Neutrophil (primary cell): ENCODE data around the gene HOXC12.

Experiments used
- H3K27ac ChIP-seq: fragments of 200-600 bp; sonication (generic); 2 replicates; pipeline ENCODE4 v1.5.1; 2016; ENCODE audit warnings: mild to moderate bottlenecking, moderate library complexity
- H3K27me3 ChIP-seq: fragments of 200-600 bp; sonication (generic); 2 replicates; pipeline ENCODE4 v1.6.0; 2016; ENCODE audit warnings: mild to moderate bottlenecking
- H3K36me3 ChIP-seq: fragments of 200-600 bp; sonication (generic); 2 replicates; pipeline ENCODE4 v1.5.1; 2017
- H3K4me1 ChIP-seq, 2 experiments: fragments of 200-600 bp in 1 of 2; sonication (generic) in 1 of 2; 1 replicate in 1 of 2; 2 replicates in 1 of 2; pipeline versions ENCODE4 v1.5.1 to v1.6.1; 2013 to 2016; ENCODE audit warnings: low read depth in 1 of 2, low read length in 1 of 2, mild to moderate bottlenecking in 1 of 2, moderate library complexity in 1 of 2; ENCODE audit not compliant: control insufficient read depth in 1 of 2, insufficient read depth in 1 of 2
- H3K4me3 ChIP-seq, 2 experiments: fragments of 200-600 bp in 1 of 2; sonication (generic) in 1 of 2; 1 replicate in 1 of 2; 2 replicates in 1 of 2; pipeline ENCODE4 v1.5.1; 2013 to 2016; ENCODE audit warnings: low read depth in 1 of 2, low read length in 1 of 2, mild to moderate bottlenecking in 1 of 2, moderate library complexity in 1 of 2
- H3K9me3 ChIP-seq: fragments of 200-600 bp; sonication (generic); 2 replicates; pipeline ENCODE4 v1.5.1; 2016
- CTCF ChIP-seq: fragments of 200-600 bp; sonication (generic); IDR thresholded peaks from 2 replicates; pipeline ENCODE4 v1.5.1; 2016; ENCODE audit warnings: antibody characterized with exemption

Gene HOXC12

GRCh38 chr12:53967421-53967925 is 12.8 kb downstream of the HOXC12 start:
- Histone ChIP-seq H3K4me1 (no peaks in the 10 kb centered on the region), H3K9me3 (no peaks in the 10 kb centered on the region), H3K4me3 (no peak overlapping the region), H3K27ac (no peak overlapping the region), H3K36me3 (no peaks in the 10 kb centered on the region), H3K27me3 (peaks cover 100% of the 10 kb centered on the region)
- no peak for TF ChIP-seq CTCF

GRCh38 chr12:53968214-53969127 is 13.8 kb downstream of the HOXC12 start:
- Histone ChIP-seq H3K27me3 (peaks cover 100% of the 10 kb centered on the region), H3K27ac (no peak overlapping the region), H3K9me3 (no peaks in the 10 kb centered on the region), H3K4me1 (peaks cover 0 to 2% of the 10 kb centered on the region in 2 experiments), H3K36me3 (no peaks in the 10 kb centered on the region), H3K4me3 (no peak overlapping the region)
- TF ChIP-seq CTCF, result no peak

GRCh38 chr12:53969588-53970259 is 15.0 kb downstream of the HOXC12 start:
- H3K4me3 ChIP-seq, result no peak overlapping the region
- peaks cover 0 to 15% of the 10 kb centered on the region in 2 experiments for H3K4me1 ChIP-seq
- no peaks in the 10 kb centered on the region for H3K36me3 ChIP-seq
- H3K27ac ChIP-seq, result no peak overlapping the region
- H3K27me3 ChIP-seq, result peaks cover 100% of the 10 kb centered on the region
- TF ChIP-seq CTCF, result no peak
- no peaks in the 10 kb centered on the region for H3K9me3 ChIP-seq

GRCh38 chr12:53970451-53970850 is 15.7 kb downstream of the HOXC12 start:
- no peaks in the 10 kb centered on the region for H3K9me3 ChIP-seq
- H3K4me3 ChIP-seq, result no peak overlapping the region
- no peaks in the 10 kb centered on the region for H3K36me3 ChIP-seq
- TF ChIP-seq CTCF, result no peak
- peaks cover 0 to 22% of the 10 kb centered on the region in 2 experiments for H3K4me1 ChIP-seq
- no peak overlapping the region for H3K27ac ChIP-seq
- peaks cover 100% of the 10 kb centered on the region for H3K27me3 ChIP-seq

GRCh38 chr12:53971129-53971528 is 16.4 kb downstream of the HOXC12 start:
- TF ChIP-seq CTCF, result no peak
- no peaks in the 10 kb centered on the region for H3K36me3 ChIP-seq
- peaks cover 0 to 23% of the 10 kb centered on the region in 2 experiments for H3K4me1 ChIP-seq
- H3K9me3 ChIP-seq, result no peaks in the 10 kb centered on the region
- H3K27ac ChIP-seq, result no peak overlapping the region
- H3K27me3 ChIP-seq, result peaks cover 100% of the 10 kb centered on the region
- no peak overlapping the region for H3K4me3 ChIP-seq
